HCT116 (cell line): Measurements from ENCODE around the gene PRRC2A. TPM values are rescaled to one million over a fixed set of nuclear protein-coding genes. Genes with fewer than 3 reads are reported as not detected.

ENCODE experiments used
- ATAC-seq: fragments of 200-7000 bp; cut with Tn5 transposase; 2 replicates; pipeline ENCODE4 v1.9.1; 2020; ENCODE audit warnings: mild to moderate bottlenecking, moderate library complexity
- BruUV-seq: library from RNA; stranded (reverse); fragments of 400-500 nt; replicated peaks from 2 replicates; lab custom pipeline; 2021; lab: Mats Ljungman, UMichigan
- CTCF ChIA-PET: fragments of 300-600 bp; sonication (Branson Sonifier 250); formaldehyde crosslinking; loops from one replicate; lab custom pipeline; 2021; ENCODE audit warnings: antibody characterized with exemption; lab: Charles Lee
- POLR2A ChIA-PET: fragments of 300-600, 350-600 bp; sonication (Branson Sonifier 250); formaldehyde crosslinking; loops from one replicate; lab custom pipeline; 2021; ENCODE audit warnings: antibody characterized with exemption; lab: Charles Lee
- RAD21 ChIA-PET, 2 experiments: fragments of 300-600 bp; sonication (Branson Sonifier 250); formaldehyde crosslinking; loops; one replicate each; lab custom pipeline; 2023; ENCODE audit warnings: low total read pairs in 2 of 2; ENCODE audit not compliant: uncharacterized antibody in 2 of 2, unreplicated experiment in 2 of 2, low non-redundant PET in 1 of 2; lab: Charles Lee
- DNase-seq: peaks from one replicate; pipeline ENCODE4 v3.0.0-alpha.2; 2010; ENCODE audit warnings: low read depth, low spot score
- H2AFZ ChIP-seq: fragments of 200-600 bp; shearing (Covaris generic), sonication (generic); 2 replicates; pipeline ENCODE4 v1.6.1; 2017; ENCODE audit warnings: low read depth, mixed run types, mixed read lengths, antibody characterized with exemption, low read length; ENCODE audit not compliant: poor library complexity, severe bottlenecking
- H3K27ac ChIP-seq: 2 replicates; pipeline ENCODE4 v1.5.1; 2012; ENCODE audit warnings: low read depth, low read length
- H3K27me3 ChIP-seq: fragments of 200-600 bp; sonication (generic); 2 replicates; pipeline ENCODE4 v1.6.1; 2016; ENCODE audit warnings: mixed run types, low read length, mixed read lengths; ENCODE audit not compliant: insufficient read depth
- H3K36me3 ChIP-seq, 2 experiments: fragments of 200-500 bp in 1 of 2; fragments of 200-600 bp in 1 of 2; sonication (Bioruptor generic) in 1 of 2; sonication (generic) in 1 of 2; 2 replicates each; pipeline versions ENCODE4 v1.5.1 to v1.6.1; 2014 to 2016; ENCODE audit warnings: low read length in 2 of 2, inconsistent platforms in 1 of 2, mixed read lengths in 1 of 2, mixed run types in 1 of 2; ENCODE audit not compliant: insufficient read depth in 2 of 2, control insufficient read depth in 1 of 2
- H3K4me1 ChIP-seq, 2 experiments: fragments of 200-600 bp in 1 of 2; sonication (generic) in 1 of 2; 2 replicates each; pipeline versions ENCODE4 v1.5.1 to v1.6.1; 2012 to 2017; ENCODE audit warnings: low read length in 2 of 2, inconsistent platforms in 1 of 2, mild to moderate bottlenecking in 1 of 2, mixed read lengths in 1 of 2, mixed run types in 1 of 2, moderate library complexity in 1 of 2; ENCODE audit not compliant: insufficient read depth in 2 of 2, control insufficient read depth in 1 of 2
- H3K4me2 ChIP-seq: fragments of 200-600 bp; sonication (generic); 2 replicates; pipeline ENCODE4 v1.6.1; 2017; ENCODE audit warnings: mixed run types, low read length, mixed read lengths
- H3K4me3 ChIP-seq, 2 experiments: fragments of 200-600 bp in 1 of 2; sonication (generic) in 1 of 2; replicated peaks in 1 of 2; 2 replicates each; pipeline ENCODE4 v1.5.1; 2011 to 2016; ENCODE audit warnings: low read length in 2 of 2, control low read depth in 1 of 2, low read depth in 1 of 2, mild to moderate bottlenecking in 1 of 2, mixed read lengths in 1 of 2, mixed run types in 1 of 2
- H3K79me2 ChIP-seq: fragments of 200-600 bp; sonication (generic); 2 replicates; pipeline ENCODE4 v1.6.1; 2017; ENCODE audit warnings: mild to moderate bottlenecking, mixed run types, low read length, moderate library complexity, mixed read lengths; ENCODE audit not compliant: insufficient read depth
- H3K9ac ChIP-seq: fragments of 200-600 bp; sonication (generic); 2 replicates; pipeline ENCODE4 v1.6.1; 2016; ENCODE audit warnings: low read length, mixed read lengths
- H3K9me2 ChIP-seq: fragments of 200-600 bp; sonication (generic), shearing (Covaris generic); 2 replicates; pipeline ENCODE4 v1.6.1; 2017; ENCODE audit warnings: mixed run types, mild to moderate bottlenecking, moderate library complexity; ENCODE audit not compliant: insufficient read depth
- H3K9me3 ChIP-seq, 2 experiments: fragments of 200-500 bp in 1 of 2; fragments of 200-600 bp in 1 of 2; sonication (Bioruptor generic) in 1 of 2; sonication (generic) in 1 of 2; 2 replicates each; pipeline ENCODE4 v1.6.1; 2014 to 2017; ENCODE audit warnings: low read length in 2 of 2, mixed read lengths in 2 of 2, inconsistent platforms in 1 of 2, low read depth in 1 of 2, mild to moderate bottlenecking in 1 of 2, mixed run types in 1 of 2, moderate library complexity in 1 of 2; ENCODE audit not compliant: control insufficient read depth in 1 of 2, insufficient read depth in 1 of 2
- H4K20me1 ChIP-seq: fragments of 200-600 bp; sonication (generic), shearing (Covaris generic); 2 replicates; pipeline ENCODE4 v1.6.1; 2017; ENCODE audit warnings: mixed run types, mild to moderate bottlenecking, moderate library complexity; ENCODE audit not compliant: insufficient read depth
- CBX3 ChIP-seq: IDR thresholded peaks from 2 replicates; pipeline ENCODE4 v1.6.1; 2012; ENCODE audit warnings: low read depth
- CEBPB ChIP-seq: IDR thresholded peaks from 2 replicates; pipeline ENCODE4 v1.6.1; 2012; ENCODE audit warnings: low read depth
- CTCF ChIP-seq, 3 experiments: fragments of 200-600 bp in 1 of 3; sonication (generic) in 1 of 3; IDR thresholded peaks in 2 of 3; conservative IDR thresholded peaks in 1 of 3; 2 replicates each; pipeline ENCODE4 v1.5.1; 2012 to 2017; ENCODE audit warnings: low read depth in 2 of 3, low read length in 2 of 3, antibody characterized with exemption in 1 of 3, borderline replicate concordance in 1 of 3, control low read depth in 1 of 3, mild to moderate bottlenecking in 1 of 3, mixed read lengths in 1 of 3, mixed run types in 1 of 3, moderate library complexity in 1 of 3; ENCODE audit not compliant: insufficient read depth in 1 of 3
- ELF1 ChIP-seq: IDR thresholded peaks from 2 replicates; pipeline ENCODE4 v1.6.1; 2012; ENCODE audit warnings: low read depth, borderline replicate concordance
- EZH2 ChIP-seq: fragments of 200-600 bp; sonication (generic); IDR thresholded peaks from 2 replicates; pipeline ENCODE4 v1.6.1; 2017; ENCODE audit warnings: antibody characterized with exemption, mixed run types
- FOSL1 ChIP-seq: IDR thresholded peaks from 2 replicates; pipeline ENCODE4 v1.6.1; 2012; ENCODE audit warnings: low read depth
- MAX ChIP-seq: IDR thresholded peaks from 2 replicates; pipeline ENCODE4 v1.6.1; 2012
- POLR2A ChIP-seq: IDR thresholded peaks from 2 replicates; pipeline ENCODE4 v1.7.0; 2011; ENCODE audit warnings: borderline replicate concordance; ENCODE audit not compliant: insufficient read depth, insufficient read length; ENCODE audit errors: extremely low read depth
- RAD21 ChIP-seq: IDR thresholded peaks from 2 replicates; pipeline ENCODE4 v1.6.1; 2012; ENCODE audit warnings: low read depth, mild to moderate bottlenecking
- SIN3A ChIP-seq: IDR thresholded peaks from 2 replicates; pipeline ENCODE4 v1.6.1; 2012; ENCODE audit warnings: low read depth
- TCF7L2 ChIP-seq: IDR thresholded peaks from 2 replicates; pipeline ENCODE4 v1.7.0; 2011; ENCODE audit warnings: borderline replicate concordance, inconsistent platforms; ENCODE audit not compliant: insufficient read depth, insufficient read length; ENCODE audit errors: extremely low read depth
- YY1 ChIP-seq: IDR thresholded peaks from 2 replicates; pipeline ENCODE4 v1.6.1; 2011; ENCODE audit warnings: low read length, low read depth, moderate library complexity, mild to moderate bottlenecking; ENCODE audit not compliant: insufficient replicate concordance; ENCODE audit errors: extremely low read depth
- ZFX ChIP-seq: fragments of 450-650 bp; IDR thresholded peaks from 2 replicates; pipeline ENCODE4 v1.6.1; 2017
- ZNF274 ChIP-seq: fragments of 200-500 bp; sonication (Bioruptor generic); IDR thresholded peaks from 2 replicates; pipeline ENCODE4 v1.6.1; 2014; ENCODE audit warnings: mild to moderate bottlenecking, low read depth, low read length, inconsistent platforms
- intact Hi-C: fragments of 100-400 bp; cut with micrococcal nuclease; formaldehyde crosslinking; loops from 2 replicates; pipeline ENCODE4 v1.10.0; 2022
- total RNA-seq: library from RNA; stranded (reverse); gene quantifications from one replicate; pipeline ENCODE4 v1.2.1, GENCODE V29; 2021; ENCODE audit not compliant: unreplicated experiment
- TF ChIP-seq, protein P1 (sequence below): IDR thresholded peaks from 2 replicates; pipeline ENCODE4 v1.6.1; 2011; ENCODE audit warnings: mild to moderate bottlenecking, low read length, moderate library complexity; ENCODE audit not compliant: insufficient replicate concordance; ENCODE audit errors: extremely low read depth

The PRRC2A gene
- total RNA-seq, 1 experiment from 2014 or later: 250 TPM

DNA sequence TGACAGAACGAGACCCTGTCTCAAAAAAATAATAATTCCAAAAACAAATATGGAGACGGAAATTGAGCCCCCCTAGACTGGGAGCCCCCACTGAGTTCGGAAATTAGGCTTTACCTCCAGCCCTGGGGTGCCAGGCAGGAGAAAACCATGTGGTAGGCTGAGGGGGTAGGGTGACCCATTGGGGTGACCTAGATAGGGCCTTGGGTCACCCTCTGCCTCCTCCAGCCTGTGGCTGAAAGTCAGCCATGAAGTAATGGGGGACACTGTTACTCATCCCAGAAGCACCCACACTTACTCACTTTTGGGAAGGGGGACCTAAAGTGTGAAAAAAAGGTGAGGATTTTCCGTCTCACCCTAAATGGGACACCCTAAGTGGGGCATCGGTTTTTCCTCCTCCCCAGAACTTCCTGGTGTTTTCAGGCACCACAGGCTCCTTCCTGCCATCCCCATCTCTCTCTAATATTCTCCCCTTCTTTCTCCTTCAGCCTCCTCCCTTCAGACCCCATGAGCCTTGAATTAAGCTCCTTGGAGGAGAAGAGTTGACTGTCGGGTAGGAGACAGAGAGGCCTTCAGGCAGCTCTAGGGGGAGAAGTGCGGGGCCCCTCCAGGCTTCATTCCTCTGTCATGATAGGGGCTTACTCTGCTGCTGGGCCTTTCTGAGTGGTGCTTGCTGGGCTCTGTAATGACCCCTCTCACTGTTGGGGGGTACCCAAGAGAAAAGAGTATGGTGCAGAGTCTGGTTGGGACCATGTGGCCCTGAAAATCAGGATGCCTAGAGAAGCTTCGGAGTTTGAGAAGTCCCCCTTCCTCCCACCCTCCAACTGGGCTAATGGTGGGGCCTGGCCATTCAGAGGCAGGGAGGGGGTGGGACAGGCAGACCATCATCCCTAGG lies 40.7 kb upstream of the PRRC2A start:
- no peak overlapping the region for H2AFZ ChIP-seq
- BruUV-seq: no TSS peak
- H3K4me3 ChIP-seq: no peak overlapping the region
- H3K9ac ChIP-seq: no peak overlapping the region
- no peaks in the 10 kb centered on the region for H3K79me2 ChIP-seq
- no peak overlapping the region for H3K27ac ChIP-seq
- DNase-seq: no peak
- TF ChIP-seq RAD21: no peak
- H3K27me3 ChIP-seq: no peaks in the 10 kb centered on the region
- POLR2A ChIA-PET: interaction anchor here (1.4 kb wide), 1 partner anchor 13 kb away, joined by 3 read pairs; no protein-coding TSS in a partner anchor
- no peaks in the 10 kb centered on the region for H3K9me3 ChIP-seq
- no peak overlapping the region for H3K4me2 ChIP-seq
- peaks cover 4 to 15% of the 10 kb centered on the region in 2 experiments; a peak in 2 of 4 replicates for H3K4me1 ChIP-seq
- no peaks in the 10 kb centered on the region for H3K9me2 ChIP-seq
- no peaks in the 10 kb centered on the region for H4K20me1 ChIP-seq
- intact Hi-C loops: no loop called here
- ATAC-seq: no peak
- no peaks in the 10 kb centered on the region for H3K36me3 ChIP-seq
- RAD21 ChIA-PET: no interaction called here
- CTCF ChIA-PET: interaction anchor here (0.7 to 7.8 kb wide), 10 partner anchors 9 to 87 kb away, joined by 3 to 70 read pairs (median 4); partner anchors contain the start of genes NCR3 and PRRC2A

- Histone ChIP-seq H3K27me3 (no peaks in the 10 kb centered on the region), H2AFZ (peak overlapping the region; percentile 64)
- RAD21 ChIA-PET: interaction anchor here in 1 of 2 experiments (0.9 kb wide), 1 partner anchor 18 kb away, joined by 3 read pairs; no protein-coding TSS in a partner anchor
- TF ChIP-seq ZNF274 (no peak), EZH2 (no peak), POLR2A (no peak), SIN3A (no peak), ZFX (no peak), RAD21 (no peak), TCF7L2 (no peak), CTCF (IDR thresholded peaks at IDR 0.05 in 2 of 3, conservative IDR thresholded peaks at IDR 0.05 in 1 of 3; ENCODE audit: borderline replicate concordance in 1 of 3, insufficient read depth in 1 of 3, low read depth in 2 of 3, low read length in 2 of 3) (no peak), ELF1 (no peak), MAX (no peak), CBX3 (no peak), FOSL1 (no peak), CEBPB (no peak), YY1 (no peak)
- TF ChIP-seq, protein P1, sequence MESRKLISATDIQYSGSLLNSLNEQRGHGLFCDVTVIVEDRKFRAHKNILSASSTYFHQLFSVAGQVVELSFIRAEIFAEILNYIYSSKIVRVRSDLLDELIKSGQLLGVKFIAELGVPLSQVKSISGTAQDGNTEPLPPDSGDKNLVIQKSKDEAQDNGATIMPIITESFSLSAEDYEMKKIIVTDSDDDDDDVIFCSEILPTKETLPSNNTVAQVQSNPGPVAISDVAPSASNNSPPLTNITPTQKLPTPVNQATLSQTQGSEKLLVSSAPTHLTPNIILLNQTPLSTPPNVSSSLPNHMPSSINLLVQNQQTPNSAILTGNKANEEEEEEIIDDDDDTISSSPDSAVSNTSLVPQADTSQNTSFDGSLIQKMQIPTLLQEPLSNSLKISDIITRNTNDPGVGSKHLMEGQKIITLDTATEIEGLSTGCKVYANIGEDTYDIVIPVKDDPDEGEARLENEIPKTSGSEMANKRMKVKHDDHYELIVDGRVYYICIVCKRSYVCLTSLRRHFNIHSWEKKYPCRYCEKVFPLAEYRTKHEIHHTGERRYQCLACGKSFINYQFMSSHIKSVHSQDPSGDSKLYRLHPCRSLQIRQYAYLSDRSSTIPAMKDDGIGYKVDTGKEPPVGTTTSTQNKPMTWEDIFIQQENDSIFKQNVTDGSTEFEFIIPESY: no peak
Observed at GRCh38 chr6:31580438-31580740, 40.1 kb upstream of the PRRC2A start.

More at GRCh38 chr6:31580438-31580740, 40.1 kb upstream of the PRRC2A start:
- intact Hi-C loops: no loop called here
- Histone ChIP-seq H4K20me1 (no peaks in the 10 kb centered on the region), H3K27ac (no peak overlapping the region), H3K4me1 (peaks cover 4 to 15% of the 10 kb centered on the region in 2 experiments; a peak in 2 of 4 replicates), H3K9me3 (no peaks in the 10 kb centered on the region), H3K4me2 (peak overlapping the region; percentile 97), H3K79me2 (no peaks in the 10 kb centered on the region), H3K36me3 (no peaks in the 10 kb centered on the region), H3K4me3 (peak overlapping the region; percentile 65 to 75), H3K9me2 (no peaks in the 10 kb centered on the region), H3K9ac (peak overlapping the region; percentile 73)
- CTCF ChIA-PET: interaction anchor here (0.6 to 7.8 kb wide), 10 partner anchors 9 to 1086 kb away, joined by 3 to 70 read pairs (median 4); partner anchors contain the start of genes NCR3 and PRRC2A
- no peak for DNase-seq
- ATAC-seq: no peak
- POLR2A ChIA-PET: interaction anchor here (1.0 to 1.4 kb wide), 2 partner anchors 13 to 18 kb away, joined by 3 read pairs; no protein-coding TSS in a partner anchor
- BruUV-seq: no TSS peak
